22Rv1 (cell line): ENCODE measurements around the gene TBKBP1.
A peak's percentile ranks its signal among the peaks of the same experiment; 100 is the strongest.

Source experiments
- H3K27ac ChIP-seq: fragments of 450-650 bp; 2 replicates; pipeline ENCODE4 v1.5.1; 2017
- ZFX ChIP-seq: fragments of 450-650 bp; IDR thresholded peaks from 2 replicates; pipeline ENCODE4 v1.6.1; 2017; ENCODE audit warnings: antibody characterized with exemption, borderline replicate concordance
- TF ChIP-seq, protein P1 (sequence below): fragments of 450-650 bp; IDR thresholded peaks from 2 replicates; pipeline ENCODE4 v1.5.1; 2017; ENCODE audit warnings: mild to moderate bottlenecking

The TBKBP1 gene

DNA sequence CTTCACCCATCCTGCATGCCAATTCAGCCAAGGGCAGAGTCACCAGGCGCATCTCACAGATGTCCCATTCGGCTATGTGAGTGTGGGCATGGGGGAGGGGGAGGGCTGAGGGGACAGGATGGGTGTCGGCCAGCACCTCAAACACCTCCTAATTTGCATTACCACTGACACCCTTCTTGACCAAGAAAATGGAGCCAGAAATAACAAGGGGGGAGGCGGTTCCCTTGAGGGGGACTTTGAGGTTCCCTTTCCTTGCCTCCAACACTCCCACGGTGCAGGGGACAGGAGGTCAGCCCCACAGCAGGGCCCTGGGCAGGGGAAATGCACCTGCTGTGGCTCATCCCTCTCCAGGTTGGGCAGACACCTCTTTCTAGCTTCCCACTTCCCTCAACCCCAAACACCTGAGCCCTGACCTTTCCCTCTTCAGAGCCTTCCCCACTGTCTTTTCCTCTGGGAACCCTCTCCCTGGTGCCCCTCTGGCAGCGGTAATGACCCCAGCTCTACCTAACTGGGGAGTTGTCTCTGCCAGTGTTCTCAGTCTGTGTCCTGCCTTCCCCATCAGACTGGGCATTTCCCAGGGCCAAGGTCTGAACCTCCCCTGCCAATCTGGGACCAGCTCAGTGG, 20.9 kb downstream of the TBKBP1 start:
- TF ChIP-seq, protein P1, sequence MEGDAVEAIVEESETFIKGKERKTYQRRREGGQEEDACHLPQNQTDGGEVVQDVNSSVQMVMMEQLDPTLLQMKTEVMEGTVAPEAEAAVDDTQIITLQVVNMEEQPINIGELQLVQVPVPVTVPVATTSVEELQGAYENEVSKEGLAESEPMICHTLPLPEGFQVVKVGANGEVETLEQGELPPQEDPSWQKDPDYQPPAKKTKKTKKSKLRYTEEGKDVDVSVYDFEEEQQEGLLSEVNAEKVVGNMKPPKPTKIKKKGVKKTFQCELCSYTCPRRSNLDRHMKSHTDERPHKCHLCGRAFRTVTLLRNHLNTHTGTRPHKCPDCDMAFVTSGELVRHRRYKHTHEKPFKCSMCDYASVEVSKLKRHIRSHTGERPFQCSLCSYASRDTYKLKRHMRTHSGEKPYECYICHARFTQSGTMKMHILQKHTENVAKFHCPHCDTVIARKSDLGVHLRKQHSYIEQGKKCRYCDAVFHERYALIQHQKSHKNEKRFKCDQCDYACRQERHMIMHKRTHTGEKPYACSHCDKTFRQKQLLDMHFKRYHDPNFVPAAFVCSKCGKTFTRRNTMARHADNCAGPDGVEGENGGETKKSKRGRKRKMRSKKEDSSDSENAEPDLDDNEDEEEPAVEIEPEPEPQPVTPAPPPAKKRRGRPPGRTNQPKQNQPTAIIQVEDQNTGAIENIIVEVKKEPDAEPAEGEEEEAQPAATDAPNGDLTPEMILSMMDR = no peak
- no peak for TF ChIP-seq ZFX
- H3K27ac ChIP-seq = no peak overlapping the region

DNA sequence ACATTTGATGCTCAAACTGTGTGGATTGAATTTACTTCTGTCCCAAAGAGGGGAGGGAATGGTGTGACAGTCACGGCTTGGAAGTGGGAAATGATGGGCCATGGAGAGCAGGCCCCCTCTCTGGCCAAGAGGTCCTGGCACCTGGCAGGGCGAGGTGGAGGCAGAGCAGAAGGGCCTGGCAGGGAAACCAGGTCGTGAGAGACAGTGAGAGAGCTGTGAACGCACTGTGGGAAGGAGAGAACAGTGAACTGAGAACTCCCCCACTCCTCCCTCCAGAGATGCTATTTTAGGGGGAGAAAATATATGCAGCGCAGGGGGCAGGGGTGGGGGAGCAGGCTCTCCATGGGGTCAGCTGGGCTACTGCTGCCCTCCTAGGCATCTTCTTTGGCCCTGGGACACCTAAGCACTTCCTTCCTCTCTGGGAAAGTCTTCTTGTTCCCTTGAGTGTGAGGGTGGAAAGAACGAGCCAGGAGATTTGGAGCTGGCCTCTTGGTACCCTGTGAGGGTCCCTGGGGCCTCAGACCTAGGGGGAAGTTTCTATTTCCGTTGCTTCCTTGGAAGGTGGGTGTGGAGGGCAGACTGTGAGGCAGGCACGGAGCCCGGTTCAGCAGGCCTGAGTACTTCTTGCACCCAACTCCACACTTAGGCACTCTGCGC, 21.8 kb downstream of the TBKBP1 start:
- TF ChIP-seq, protein P1 = no peak
- no peak for TF ChIP-seq ZFX

DNA sequence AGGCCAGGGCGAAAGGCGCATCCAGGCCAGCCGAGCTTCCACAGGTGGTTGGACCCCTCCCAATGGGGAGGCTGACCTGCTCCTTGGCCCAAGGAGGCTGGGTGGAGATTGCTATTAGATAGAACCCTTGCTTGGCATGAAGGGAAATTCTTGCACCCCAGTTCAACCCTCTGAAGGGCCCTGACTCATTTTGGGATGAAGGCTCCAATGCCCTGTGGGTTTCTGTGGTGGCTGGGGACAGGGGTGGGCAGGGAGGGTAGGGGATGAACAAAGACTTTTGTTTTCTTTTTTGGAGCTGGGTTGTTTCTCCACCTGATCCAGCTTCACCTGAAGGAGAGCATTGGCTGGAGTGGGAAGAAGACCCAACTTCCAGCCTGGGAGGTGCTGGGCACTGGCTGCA, 22.4 kb downstream of the TBKBP1 start:
- TF ChIP-seq ZFX = no peak
- TF ChIP-seq, protein P1 = no peak
- H3K27ac ChIP-seq = no peak overlapping the region

More for the DNA sequence above, 21.8 kb downstream of the TBKBP1 start:
- H3K27ac ChIP-seq = no peak overlapping the region

DNA sequence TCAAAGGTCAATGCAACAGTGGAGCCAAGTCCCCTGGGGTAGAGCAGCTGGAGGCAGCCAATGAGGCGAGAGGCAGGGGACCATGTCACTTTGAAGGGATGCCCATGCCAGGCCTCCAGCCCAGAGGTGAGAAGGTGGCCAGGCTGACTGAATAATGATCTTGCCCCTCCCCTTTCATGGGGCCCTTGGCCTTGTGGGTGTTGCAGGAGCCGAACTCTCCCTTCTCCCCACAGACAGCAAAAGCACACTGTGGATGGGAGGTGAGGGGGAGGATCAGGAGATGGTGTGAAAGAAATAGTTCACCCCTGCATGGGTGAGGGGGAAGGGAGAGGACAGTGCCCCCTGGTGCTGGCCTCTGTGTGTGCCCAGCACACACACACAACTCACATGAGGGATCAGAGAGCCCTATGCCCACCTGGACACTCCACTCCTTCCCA, 23.3 kb downstream of the TBKBP1 start:
- H3K27ac ChIP-seq = no peak overlapping the region
- TF ChIP-seq, protein P1 = peak; percentile 60
- TF ChIP-seq ZFX = no peak

DNA sequence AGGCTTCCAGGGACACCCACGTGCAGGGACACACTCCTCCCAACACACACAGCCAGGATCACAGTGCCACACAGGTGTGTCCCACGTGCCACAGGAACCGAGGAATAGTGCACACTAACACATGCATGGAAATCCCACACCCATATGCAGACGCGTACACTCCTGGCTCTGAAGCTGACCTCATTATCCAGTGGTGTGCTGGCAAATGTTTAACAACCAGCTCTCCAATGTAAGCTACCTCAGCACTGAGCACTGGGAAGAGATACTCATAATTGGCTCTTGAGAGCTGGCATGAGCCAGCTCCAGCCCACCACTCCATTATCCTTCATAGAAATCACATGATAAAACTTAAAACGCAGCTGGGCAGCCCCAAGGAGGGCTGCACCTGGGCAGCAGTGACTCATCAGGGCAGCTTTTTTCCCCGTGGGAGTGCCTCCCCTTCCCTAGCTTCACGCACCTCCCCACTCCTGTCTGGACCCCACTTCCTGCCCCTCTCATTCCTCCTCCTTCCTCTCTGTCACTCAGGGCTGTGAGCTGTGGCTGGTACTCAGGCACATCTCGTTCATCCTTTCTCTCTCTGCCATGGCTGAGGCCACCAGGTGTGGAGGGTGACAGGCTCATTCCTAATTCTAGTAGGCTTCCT, 24.1 kb downstream of the TBKBP1 start:
- TF ChIP-seq, protein P1 = no peak
- no peak for TF ChIP-seq ZFX

DNA sequence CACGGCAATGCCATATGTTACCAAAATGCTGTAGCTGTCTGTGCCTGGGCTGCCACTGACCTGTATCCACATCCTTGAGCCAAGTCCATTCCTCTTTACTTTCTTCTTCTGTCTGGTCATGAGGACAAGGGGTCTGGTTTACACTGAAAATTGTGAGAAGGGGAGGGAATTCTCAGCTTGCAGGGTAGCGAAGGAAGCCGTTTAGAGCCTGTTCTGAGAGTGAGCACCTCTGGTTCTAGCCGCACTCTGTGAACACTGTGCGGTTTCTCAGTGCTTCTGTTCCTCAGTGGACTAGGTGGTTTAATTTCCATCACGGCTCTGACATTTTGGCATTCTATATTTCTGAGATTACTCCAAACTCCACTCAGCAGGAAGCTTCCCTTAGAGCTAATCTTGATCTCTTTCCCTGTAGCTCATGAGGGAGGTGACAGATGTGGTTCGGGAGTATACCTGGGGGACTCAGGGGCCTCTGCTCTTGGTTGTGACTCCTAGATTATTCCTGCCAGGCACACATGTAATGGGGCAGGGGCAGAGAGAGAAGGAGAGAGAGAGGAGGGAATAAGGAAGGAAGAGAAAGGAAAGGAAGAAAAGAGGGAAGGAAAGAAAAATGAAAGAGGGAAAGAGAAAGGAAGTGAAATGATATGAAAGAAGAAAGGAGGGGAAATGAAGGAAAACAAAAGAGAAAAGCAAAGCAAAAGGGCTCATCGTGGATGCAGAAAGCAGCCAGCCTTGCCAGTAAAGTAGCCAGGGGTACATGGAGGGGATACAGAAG, 24.9 kb downstream of the TBKBP1 start:
- TF ChIP-seq, protein P1 = no peak
- TF ChIP-seq ZFX = no peak
- H3K27ac ChIP-seq = no peak overlapping the region

More for the DNA sequence above, 24.1 kb downstream of the TBKBP1 start:
- H3K27ac ChIP-seq = no peak overlapping the region
